T-helper 1 cell treated with Interleukin-12 subunit alpha and Interleukin-12 subunit beta and Interleukin-4 antibody, amounts not matched to agents 30 ng/mL and 1 ng/mL, for 36 hours (primary cell): Measurements from ENCODE around the gene P2RY8. TPM values are rescaled to one million over a fixed set of nuclear protein-coding genes. Genes with fewer than 3 reads are reported as not detected.
"Not testable (repeated sequence)": the region's sequence is repeated elsewhere in the genome, so short reads cannot be mapped to it uniquely, and the experiment has no call there.

Source experiments
- intact Hi-C: fragments of 100-400 bp; cut with micrococcal nuclease; formaldehyde crosslinking; loops from one replicate; pipeline ENCODE4 v1.15.1; 2024
- total RNA-seq: library from RNA; stranded (reverse); gene quantifications from 2 replicates; pipeline ENCODE4 v1.2.3, GENCODE V29; 2022

Gene P2RY8
- total RNA-seq, 1 donor from 2014 or later = 120 TPM

GRCh38 chrX:1488745-1489144 is 48.2 kb downstream of the P2RY8 start:
- intact Hi-C loops = no loop called here

- intact Hi-C loops = no loop called here
These were observed 48.8 kb downstream of the P2RY8 start for GRCh38 chrX:1488141-1488540.

GRCh38 chrX:1487401-1487800 is 49.6 kb downstream of the P2RY8 start:
- intact Hi-C loops = no loop called here

- intact Hi-C loops = no loop called here
These were observed 50.1 kb downstream of the P2RY8 start for GRCh38 chrX:1486749-1487361.

- intact Hi-C loops = no loop called here
These were observed 50.8 kb downstream of the P2RY8 start for GRCh38 chrX:1486177-1486576.

- intact Hi-C loops = no loop called here
These were observed 52.0 kb downstream of the P2RY8 start for GRCh38 chrX:1485033-1485432.

GRCh38 chrX:1484638-1485019 is 52.4 kb downstream of the P2RY8 start:
- intact Hi-C loops = loop anchor here (5.0 kb wide), 1 partner anchor 38 kb away; no protein-coding TSS in a partner anchor

GRCh38 chrX:1483843-1484637 is 52.9 kb downstream of the P2RY8 start:
- intact Hi-C loops = loop anchor here (5.0 kb wide), 1 partner anchor 38 kb away; no protein-coding TSS in a partner anchor

- intact Hi-C loops = loop anchor here (1.0 to 5.0 kb wide), 7 partner anchors 10 to 99 kb away; partner anchors contain the start of gene P2RY8
These were observed 54.5 kb downstream of the P2RY8 start for GRCh38 chrX:1482530-1482928.

GRCh38 chrX:1481636-1482529 is 55.1 kb downstream of the P2RY8 start:
- intact Hi-C loops = loop anchor here (1.0 to 5.0 kb wide), 9 partner anchors 10 to 99 kb away; partner anchors contain the start of gene P2RY8

GRCh38 chrX:1480082-1480785 is 56.8 kb downstream of the P2RY8 start:
- intact Hi-C loops = loop anchor here (5.0 kb wide), 1 partner anchor 42 kb away; no protein-coding TSS in a partner anchor

GRCh38 chrX:1477801-1478458 is 59.1 kb downstream of the P2RY8 start:
- intact Hi-C loops = no loop called here

GRCh38 chrX:1477229-1477628 is 59.8 kb downstream of the P2RY8 start:
- intact Hi-C loops = no loop called here

GRCh38 chrX:1476682-1477081 is 60.3 kb downstream of the P2RY8 start:
- intact Hi-C loops = no loop called here

- intact Hi-C loops = no loop called here
These were observed 61.1 kb downstream of the P2RY8 start for GRCh38 chrX:1475881-1476280.

- intact Hi-C loops = no loop called here
These were observed 61.5 kb downstream of the P2RY8 start for GRCh38 chrX:1475481-1475880.

GRCh38 chrX:1474593-1474992 is 62.4 kb downstream of the P2RY8 start:
- intact Hi-C loops = not testable (repeated sequence)

GRCh38 chrX:1472975-1473374 is 64.0 kb downstream of the P2RY8 start:
- intact Hi-C loops = loop anchor here (1.0 kb wide), 1 partner anchor 8 kb away; no protein-coding TSS in a partner anchor

GRCh38 chrX:1468250-1468772 is 68.7 kb downstream of the P2RY8 start:
- intact Hi-C loops = no loop called here

GRCh38 chrX:1466971-1467561 is 69.9 kb downstream of the P2RY8 start:
- intact Hi-C loops = loop anchor here (1.0 kb wide), 3 partner anchors 13 to 70 kb away; partner anchors contain the start of gene P2RY8
